NCI-H2196 treated with DMSO at 0.1 percent for 48 hours (cell line): ENCODE results near the gene DPY19L1.
"Not testable (repeated sequence)": the region's sequence is repeated elsewhere in the genome, so short reads cannot be mapped to it uniquely, and the experiment has no call there.

ENCODE experiments used
- DNase-seq: peaks from one replicate; lab custom pipeline; 2025; ENCODE audit not compliant: unreplicated experiment; lab: John Stamatoyannopoulos, UW

Gene DPY19L1

GRCh38 chr7:34991938-34992840 is 45.1 kb downstream of the DPY19L1 start:
- no peak for DNase-seq

DNA sequence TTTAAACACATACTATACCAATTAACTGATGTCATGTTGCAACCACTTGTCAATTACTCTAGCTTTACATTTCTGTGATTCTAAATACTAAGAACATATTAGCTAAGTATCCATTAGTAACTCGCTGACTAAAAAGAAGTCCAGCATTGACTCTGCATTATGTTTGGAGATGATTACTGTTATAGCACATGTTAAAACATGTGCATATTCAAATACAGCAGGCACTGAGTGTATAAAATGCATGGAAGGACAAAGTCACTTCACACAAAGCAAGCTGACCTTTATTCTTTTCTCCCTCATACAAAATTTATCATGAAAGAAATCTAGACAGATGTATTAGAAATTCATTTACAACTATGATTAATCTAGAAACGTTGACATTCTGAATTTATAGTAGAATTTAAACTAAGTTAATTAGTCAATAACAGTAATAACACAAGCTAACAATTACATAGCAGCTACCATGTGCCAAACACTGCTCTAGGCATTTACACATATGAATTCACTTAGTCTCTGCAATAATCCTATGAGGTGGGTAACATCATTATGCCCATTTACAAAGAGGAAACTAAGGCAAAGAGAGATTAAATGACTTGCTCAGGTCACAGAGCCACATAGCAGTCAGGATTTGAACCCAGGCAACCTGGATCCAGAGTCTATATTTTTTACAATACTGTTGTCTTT is 48.7 kb downstream of the DPY19L1 start:
- not testable (repeated sequence) for DNase-seq

DNA sequence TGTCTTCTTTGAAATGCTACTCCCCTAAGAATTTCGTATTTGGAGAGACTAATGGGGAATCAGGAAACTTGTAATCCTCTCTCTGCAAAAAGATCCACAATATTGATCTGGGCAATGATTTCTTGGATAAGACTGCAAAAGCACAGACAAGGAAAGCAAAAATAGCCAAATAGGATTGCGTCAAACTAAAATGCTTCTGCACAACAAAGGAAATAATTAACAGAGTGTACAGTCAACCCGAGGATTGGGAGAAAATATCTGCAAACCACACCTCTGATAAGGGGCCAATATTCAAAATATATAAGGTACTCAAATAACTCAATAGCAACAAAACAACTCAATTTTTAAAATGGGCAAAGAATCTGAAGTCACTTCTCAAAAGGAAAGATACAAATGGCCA is 52.1 kb downstream of the DPY19L1 start:
- not testable (repeated sequence) for DNase-seq

- DNase-seq = not testable (repeated sequence)
Measured at GRCh38 chr7:34984140-34984539, 53.1 kb downstream of the DPY19L1 start.

DNA sequence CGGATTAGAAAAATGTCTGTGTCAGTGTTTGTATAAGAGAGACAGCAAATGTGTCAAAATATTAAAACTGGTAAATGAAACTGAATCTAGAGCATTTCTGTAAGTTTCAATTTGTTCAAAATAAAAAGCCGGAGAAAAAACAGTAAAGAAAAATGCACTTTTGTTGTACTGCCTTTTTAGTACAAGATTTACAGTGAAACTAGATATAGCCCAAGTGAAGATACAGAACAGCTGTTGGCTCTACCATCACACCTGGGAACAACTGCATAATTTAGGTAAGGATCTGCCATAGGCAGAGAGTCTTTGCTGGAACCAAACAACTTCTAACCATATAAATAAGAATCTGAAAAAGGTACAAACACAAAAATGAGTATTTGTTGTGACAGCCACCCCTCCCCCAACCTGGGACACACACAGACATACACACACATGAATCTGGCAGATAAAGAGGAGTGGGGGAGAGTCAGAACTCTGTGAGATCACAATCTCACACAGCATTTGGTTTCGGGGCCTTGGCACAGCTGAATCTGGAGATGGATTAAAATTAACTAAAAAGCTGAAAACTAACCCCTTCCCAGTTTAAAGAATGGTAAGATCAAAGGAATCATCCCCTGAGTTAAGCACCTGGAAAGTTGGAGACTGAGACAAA is 54.8 kb downstream of the DPY19L1 start:
- no peak for DNase-seq

DNA sequence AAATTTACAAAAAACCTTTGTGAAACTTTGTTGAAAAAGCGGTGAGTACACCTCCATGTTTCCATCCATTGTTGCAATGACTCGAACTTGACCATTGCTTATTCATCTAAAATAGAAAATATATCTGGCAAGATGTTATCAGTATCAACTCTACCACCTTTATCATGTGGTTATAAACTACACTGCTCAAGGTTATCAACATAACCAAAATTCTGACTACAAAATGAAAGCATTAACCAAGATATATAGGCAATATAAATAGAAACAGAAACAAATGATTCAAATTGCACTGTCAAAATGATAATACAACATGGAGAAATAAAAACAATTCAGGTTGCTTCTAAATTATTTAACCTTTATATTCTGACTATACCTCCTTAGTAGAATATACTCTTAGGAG is 58.2 kb downstream of the DPY19L1 start:
- not testable (repeated sequence) for DNase-seq

GRCh38 chr7:34973400-34973760 is 63.9 kb downstream of the DPY19L1 start:
- no peak for DNase-seq

GRCh38 chr7:34972739-34973399 is 64.4 kb downstream of the DPY19L1 start:
- DNase-seq = not testable (repeated sequence)

- not testable (repeated sequence) for DNase-seq
Measured at GRCh38 chr7:34967818-34968217, 69.5 kb downstream of the DPY19L1 start.

DNA sequence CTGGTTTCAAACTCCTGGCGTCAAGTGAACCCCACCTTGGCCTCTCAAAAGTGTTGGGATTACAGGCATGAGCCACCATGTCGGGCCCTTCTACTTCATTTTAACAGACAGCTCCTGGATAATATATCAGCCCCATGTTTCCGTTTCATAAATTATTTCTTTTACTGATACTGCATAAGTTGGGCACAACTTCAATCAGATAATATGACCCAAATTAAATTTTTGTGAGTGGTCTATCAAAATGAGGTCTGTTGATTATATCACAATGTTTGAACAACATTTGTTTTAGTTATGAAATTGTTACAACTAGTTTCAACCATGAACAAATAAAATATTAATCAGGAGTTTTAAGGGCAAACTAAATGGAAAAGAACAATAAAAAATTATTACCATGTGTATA is 70.8 kb downstream of the DPY19L1 start:
- not testable (repeated sequence) for DNase-seq

DNA sequence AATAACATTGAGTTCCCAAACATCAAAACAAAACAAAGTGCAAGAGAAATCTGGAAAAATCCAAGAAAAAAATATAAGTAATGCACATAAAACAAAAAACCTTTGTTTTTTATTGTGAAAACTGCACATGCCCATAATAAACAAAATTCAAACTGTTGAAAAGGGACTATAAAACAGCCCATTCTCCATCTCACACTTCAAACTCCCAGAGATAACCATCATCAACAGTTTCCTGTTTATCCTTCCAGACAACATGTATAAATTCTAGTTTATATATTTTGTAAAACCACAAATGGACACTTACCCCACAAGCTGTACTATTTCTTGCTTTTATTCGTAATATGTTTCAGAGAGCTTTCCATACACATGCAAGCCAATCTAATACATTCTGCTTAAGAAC is 79.3 kb downstream of the DPY19L1 start:
- DNase-seq = no peak

DNA sequence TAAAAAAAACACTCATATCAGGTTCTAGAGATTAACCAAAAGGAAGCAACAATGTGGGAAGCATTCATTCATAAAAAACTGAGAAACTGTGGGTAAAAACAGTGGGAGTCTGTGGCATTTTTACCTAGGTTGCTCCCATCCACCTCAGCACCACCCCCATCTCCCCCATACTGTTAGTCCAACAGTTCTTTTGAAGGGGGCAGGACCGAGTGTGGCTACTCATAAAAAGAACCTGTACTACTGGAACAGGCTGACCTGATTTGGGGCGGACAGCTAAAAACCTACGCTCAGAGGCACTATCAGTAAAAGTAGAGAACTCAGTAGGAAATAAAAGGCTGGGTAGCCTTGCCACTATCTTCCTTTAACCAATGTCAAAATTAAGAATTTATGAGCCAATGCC is 84.5 kb downstream of the DPY19L1 start:
- no peak for DNase-seq

DNA sequence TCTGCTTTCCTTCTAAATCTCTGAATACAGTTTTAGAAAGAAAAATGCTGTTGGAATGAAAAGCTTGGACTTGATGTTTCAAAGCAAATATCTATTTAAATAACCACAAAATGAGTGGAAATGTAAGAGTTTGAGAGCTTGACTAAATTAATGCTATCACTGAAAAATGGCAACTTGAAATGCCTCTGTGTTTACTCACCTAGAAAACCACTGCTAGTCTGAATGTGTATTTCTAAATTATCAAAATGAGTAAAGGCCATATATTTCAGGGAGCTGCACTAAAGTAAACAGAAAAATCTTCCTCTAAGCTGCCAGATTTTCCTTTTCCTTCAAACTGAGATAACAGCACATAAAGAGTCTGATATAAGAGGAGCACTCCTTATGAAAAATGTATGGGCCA is 87.9 kb downstream of the DPY19L1 start:
- no peak for DNase-seq

- not testable (repeated sequence) for DNase-seq
Measured at GRCh38 chr7:34947427-34947826, 89.9 kb downstream of the DPY19L1 start.

- no peak for DNase-seq
Measured at GRCh38 chr7:34946486-34946885, 90.8 kb downstream of the DPY19L1 start.

GRCh38 chr7:34945894-34946477 is 91.3 kb downstream of the DPY19L1 start:
- not testable (repeated sequence) for DNase-seq

DNA sequence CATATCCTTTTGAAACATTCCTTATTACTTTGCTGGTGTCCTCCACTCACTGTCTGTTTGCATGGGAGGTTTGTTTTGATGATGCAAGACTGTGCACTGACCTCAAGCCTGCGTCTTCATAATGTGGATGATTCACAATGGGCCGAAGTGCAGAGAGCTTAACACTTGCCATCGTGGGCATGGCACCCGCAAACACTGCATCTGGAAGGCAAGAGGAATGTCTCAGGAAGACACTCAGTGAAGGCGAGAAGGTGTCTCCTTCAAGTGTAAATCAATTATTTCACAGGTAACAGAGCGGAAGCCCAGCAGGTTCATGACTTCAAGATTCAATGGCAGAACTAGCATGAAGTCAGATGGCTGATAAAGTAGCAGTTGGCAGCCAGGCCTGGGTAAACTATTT is 98.1 kb downstream of the DPY19L1 start:
- no peak for DNase-seq

DNA sequence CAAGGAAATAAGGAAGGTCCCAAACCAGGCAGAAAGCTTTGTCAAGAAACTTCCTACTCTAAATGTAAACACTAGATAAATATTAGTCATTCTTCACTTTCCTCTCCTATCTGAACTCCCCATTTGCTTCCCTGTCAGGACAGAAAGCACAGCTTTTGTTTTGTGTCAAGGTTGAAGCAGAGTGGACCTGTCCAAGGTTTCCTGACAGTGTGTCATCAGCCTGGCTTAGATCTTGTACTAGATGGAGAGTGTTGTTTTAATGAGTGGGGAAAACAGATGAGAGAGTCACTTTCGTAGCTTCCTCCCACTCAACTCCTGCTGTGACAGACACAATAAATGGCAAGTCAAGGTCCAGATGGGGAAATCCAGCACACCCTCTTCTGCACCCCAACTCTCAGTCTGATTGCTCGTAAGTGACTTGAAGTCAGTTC is 101.5 kb downstream of the DPY19L1 start:
- DNase-seq = not testable (repeated sequence)

DNA sequence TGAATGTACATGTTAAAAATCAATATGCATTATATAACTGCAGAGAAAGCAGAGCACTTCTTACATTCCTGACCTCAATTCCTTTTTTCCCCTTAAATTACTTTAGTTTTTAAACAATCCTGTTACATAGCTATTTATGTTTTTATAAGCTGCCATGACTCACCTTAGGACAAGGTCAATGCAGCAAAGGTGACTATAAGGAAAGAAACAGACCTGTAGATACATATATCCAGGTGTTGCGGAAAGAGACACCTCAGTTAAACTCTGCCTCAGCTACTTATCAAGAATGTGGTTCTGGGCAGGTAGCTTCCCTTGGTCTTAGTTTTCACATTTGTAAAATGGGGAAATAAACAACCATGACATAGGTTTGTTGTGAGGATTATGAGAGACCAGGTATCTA is 105.5 kb downstream of the DPY19L1 start:
- no peak for DNase-seq

- DNase-seq = not testable (repeated sequence)
Measured at GRCh38 chr7:34929783-34930182, 107.5 kb downstream of the DPY19L1 start.

GRCh38 chr7:34928560-34928959 is 108.7 kb downstream of the DPY19L1 start:
- DNase-seq = no peak
